Measurements from ENCODE around the gene ZNF232. TPM values are rescaled to one million over a fixed set of nuclear protein-coding genes. Genes with fewer than 3 reads are reported as not detected.
"Not testable (repeated sequence)": the region's sequence is repeated elsewhere in the genome, so short reads cannot be mapped to it uniquely, and the experiment has no call there.

The ZNF232 gene
- total and polyA plus RNA-seq, 4 donors = 5.9 to 7.8 (median 6.6) TPM

- 84 to 87% methylated on average over 14 of the region's 14 CpGs for WGBS, 2 donors
- H3K36me3 ChIP-seq (ENCODE audit: control insufficient read depth in 1 of 2, insufficient read depth in 2 of 2, low read length in 1 of 2); H3K27ac ChIP-seq (ENCODE audit: low read depth in 1 of 2, low read length in 2 of 2); H3K4me3 ChIP-seq (ENCODE audit: low read length in 2 of 2); H3K4me1 ChIP-seq (ENCODE audit: control insufficient read depth in 1 of 2, insufficient read depth in 2 of 2, low read length in 2 of 2); ATAC-seq (ENCODE audit: low FRiP score); intact Hi-C loops (cut with DNase I); DNase-seq; H3K9me3 ChIP-seq (ENCODE audit: control insufficient read depth, low read length); H3K27me3 ChIP-seq (ENCODE audit: control insufficient read depth in 1 of 2, insufficient read depth in 2 of 2, low read length in 1 of 2): not testable (repeated sequence)
These were observed 25.1 kb upstream of the ZNF232 start for GRCh38 chr17:5136580-5137412.

- Histone ChIP-seq H3K9me3 (ENCODE audit: control insufficient read depth, low read length) (no peaks in the 10 kb centered on the region), H3K27me3 (ENCODE audit: control insufficient read depth in 1 of 2, insufficient read depth in 2 of 2, low read length in 1 of 2) (no peaks in the 10 kb centered on the region), H3K4me1 (ENCODE audit: control insufficient read depth in 1 of 2, insufficient read depth in 2 of 2, low read length in 2 of 2) (no peaks in the 10 kb centered on the region), H3K36me3 (ENCODE audit: control insufficient read depth in 1 of 2, insufficient read depth in 2 of 2, low read length in 1 of 2) (no peaks in the 10 kb centered on the region), H3K27ac (ENCODE audit: low read depth in 1 of 2, low read length in 2 of 2) (no peak overlapping the region), H3K4me3 (ENCODE audit: low read length in 2 of 2) (no peak overlapping the region)
- WGBS, 2 donors = 80 to 85% methylated on average over 14 of the region's 14 CpGs
- ATAC-seq (ENCODE audit: low FRiP score) = no peak
- intact Hi-C loops (cut with DNase I) = no loop called here
- peak in 1 of 2 donors; percentile 57 for DNase-seq
These were observed 24.3 kb upstream of the ZNF232 start for GRCh38 chr17:5135726-5136579.

GRCh38 chr17:5135131-5135712, 23.5 kb upstream of the ZNF232 start:
- H3K4me3 ChIP-seq (ENCODE audit: low read length in 2 of 2); H3K36me3 ChIP-seq (ENCODE audit: control insufficient read depth in 1 of 2, insufficient read depth in 2 of 2, low read length in 1 of 2); H3K27me3 ChIP-seq (ENCODE audit: control insufficient read depth in 1 of 2, insufficient read depth in 2 of 2, low read length in 1 of 2); H3K9me3 ChIP-seq (ENCODE audit: control insufficient read depth, low read length); H3K4me1 ChIP-seq (ENCODE audit: control insufficient read depth in 1 of 2, insufficient read depth in 2 of 2, low read length in 2 of 2); ATAC-seq (ENCODE audit: low FRiP score); H3K27ac ChIP-seq (ENCODE audit: low read depth in 1 of 2, low read length in 2 of 2); intact Hi-C loops (cut with DNase I); DNase-seq: not testable (repeated sequence)
- 77 to 79% methylated on average over 8 of the region's 8 CpGs for WGBS, 2 donors

- H3K4me1 ChIP-seq (ENCODE audit: control insufficient read depth in 1 of 2, insufficient read depth in 2 of 2, low read length in 2 of 2); H3K27me3 ChIP-seq (ENCODE audit: control insufficient read depth in 1 of 2, insufficient read depth in 2 of 2, low read length in 1 of 2); DNase-seq; H3K4me3 ChIP-seq (ENCODE audit: low read length in 2 of 2); ATAC-seq (ENCODE audit: low FRiP score); intact Hi-C loops (cut with DNase I); H3K27ac ChIP-seq (ENCODE audit: low read depth in 1 of 2, low read length in 2 of 2); H3K9me3 ChIP-seq (ENCODE audit: control insufficient read depth, low read length); H3K36me3 ChIP-seq (ENCODE audit: control insufficient read depth in 1 of 2, insufficient read depth in 2 of 2, low read length in 1 of 2): not testable (repeated sequence)
- WGBS, 2 donors = 76 to 86% methylated on average over 11 of the region's 11 CpGs
These were observed 22.9 kb upstream of the ZNF232 start for GRCh38 chr17:5134571-5134970.

GRCh38 chr17:5133961-5134360, 22.3 kb upstream of the ZNF232 start:
- ATAC-seq (ENCODE audit: low FRiP score); H3K4me1 ChIP-seq (ENCODE audit: control insufficient read depth in 1 of 2, insufficient read depth in 2 of 2, low read length in 2 of 2); H3K9me3 ChIP-seq (ENCODE audit: control insufficient read depth, low read length); H3K36me3 ChIP-seq (ENCODE audit: control insufficient read depth in 1 of 2, insufficient read depth in 2 of 2, low read length in 1 of 2); H3K27ac ChIP-seq (ENCODE audit: low read depth in 1 of 2, low read length in 2 of 2); H3K4me3 ChIP-seq (ENCODE audit: low read length in 2 of 2); DNase-seq; H3K27me3 ChIP-seq (ENCODE audit: control insufficient read depth in 1 of 2, insufficient read depth in 2 of 2, low read length in 1 of 2); intact Hi-C loops (cut with DNase I): not testable (repeated sequence)
- 85 to 90% methylated on average over 8 of the region's 8 CpGs for WGBS, 2 donors

GRCh38 chr17:5133311-5133710, 21.6 kb upstream of the ZNF232 start:
- H3K27ac ChIP-seq (ENCODE audit: low read depth in 1 of 2, low read length in 2 of 2) = no peak overlapping the region
- no peaks in the 10 kb centered on the region for H3K9me3 ChIP-seq (ENCODE audit: control insufficient read depth, low read length)
- peak in 1 of 2 donors; percentile 55 for DNase-seq
- no peaks in the 10 kb centered on the region for H3K4me1 ChIP-seq (ENCODE audit: control insufficient read depth in 1 of 2, insufficient read depth in 2 of 2, low read length in 2 of 2)
- WGBS, 2 donors = 79 to 80% methylated on average over 8 of the region's 8 CpGs
- ATAC-seq (ENCODE audit: low FRiP score) = no peak
- no peaks in the 10 kb centered on the region for H3K27me3 ChIP-seq (ENCODE audit: control insufficient read depth in 1 of 2, insufficient read depth in 2 of 2, low read length in 1 of 2)
- intact Hi-C loops (cut with DNase I) = no loop called here
- H3K36me3 ChIP-seq (ENCODE audit: control insufficient read depth in 1 of 2, insufficient read depth in 2 of 2, low read length in 1 of 2) = no peaks in the 10 kb centered on the region
- no peak overlapping the region for H3K4me3 ChIP-seq (ENCODE audit: low read length in 2 of 2)

GRCh38 chr17:5132503-5133225, 21.0 kb upstream of the ZNF232 start:
- not testable (repeated sequence) for DNase-seq; ATAC-seq (ENCODE audit: low FRiP score)
- 90 to 94% methylated on average over 15 of the region's 15 CpGs for WGBS, 2 donors

GRCh38 chr17:5131799-5132502, 20.3 kb upstream of the ZNF232 start:
- 84 to 85% methylated on average over 16 of the region's 16 CpGs for WGBS, 2 donors
- intact Hi-C loops (cut with DNase I) = not testable (repeated sequence)

More at GRCh38 chr17:5132503-5133225, 21.0 kb upstream of the ZNF232 start:
- H3K27ac ChIP-seq (ENCODE audit: low read depth in 1 of 2, low read length in 2 of 2); H3K36me3 ChIP-seq (ENCODE audit: control insufficient read depth in 1 of 2, insufficient read depth in 2 of 2, low read length in 1 of 2); H3K27me3 ChIP-seq (ENCODE audit: control insufficient read depth in 1 of 2, insufficient read depth in 2 of 2, low read length in 1 of 2); H3K4me1 ChIP-seq (ENCODE audit: control insufficient read depth in 1 of 2, insufficient read depth in 2 of 2, low read length in 2 of 2); H3K4me3 ChIP-seq (ENCODE audit: low read length in 2 of 2); H3K9me3 ChIP-seq (ENCODE audit: control insufficient read depth, low read length); intact Hi-C loops (cut with DNase I): not testable (repeated sequence)

More at GRCh38 chr17:5131799-5132502, 20.3 kb upstream of the ZNF232 start:
- not testable (repeated sequence) for H3K4me3 ChIP-seq (ENCODE audit: low read length in 2 of 2); H3K36me3 ChIP-seq (ENCODE audit: control insufficient read depth in 1 of 2, insufficient read depth in 2 of 2, low read length in 1 of 2); H3K27me3 ChIP-seq (ENCODE audit: control insufficient read depth in 1 of 2, insufficient read depth in 2 of 2, low read length in 1 of 2); H3K9me3 ChIP-seq (ENCODE audit: control insufficient read depth, low read length); H3K27ac ChIP-seq (ENCODE audit: low read depth in 1 of 2, low read length in 2 of 2); ATAC-seq (ENCODE audit: low FRiP score); H3K4me1 ChIP-seq (ENCODE audit: control insufficient read depth in 1 of 2, insufficient read depth in 2 of 2, low read length in 2 of 2)
- peak in 1 of 2 donors; percentile 68 for DNase-seq
